ENCODE data around the gene IL3. TPM values are rescaled to one million over a fixed set of nuclear protein-coding genes. Genes with fewer than 3 reads are reported as not detected.

Gene IL3
- total and polyA plus RNA-seq, 12 donors = not detected

GRCh38 chr5:132020568-132021339, 39.7 kb upstream of the IL3 start:
- Histone ChIP-seq H3K4me1 (peaks cover 0 to 4% (median 0%) of the 10 kb centered on the region in 9 donors), H3K36me3 (no peaks in the 10 kb centered on the region), H3K27ac (no peak overlapping the region), H3K4me3 (no peak overlapping the region), H3K9me3 (no peaks in the 10 kb centered on the region), H3K27me3 (peaks cover 0 to 36% (median 14%) of the 10 kb centered on the region in 7 donors)
- ATAC-seq = no peak
- 73 to 75% methylated on average over 6 of the region's 6 CpGs for WGBS, 2 donors
- intact Hi-C loops (cut with DNase I) = no loop called here
- no peak for DNase-seq
- no peak for TF ChIP-seq CTCF (IDR thresholded peaks at IDR 0.05)

DNA sequence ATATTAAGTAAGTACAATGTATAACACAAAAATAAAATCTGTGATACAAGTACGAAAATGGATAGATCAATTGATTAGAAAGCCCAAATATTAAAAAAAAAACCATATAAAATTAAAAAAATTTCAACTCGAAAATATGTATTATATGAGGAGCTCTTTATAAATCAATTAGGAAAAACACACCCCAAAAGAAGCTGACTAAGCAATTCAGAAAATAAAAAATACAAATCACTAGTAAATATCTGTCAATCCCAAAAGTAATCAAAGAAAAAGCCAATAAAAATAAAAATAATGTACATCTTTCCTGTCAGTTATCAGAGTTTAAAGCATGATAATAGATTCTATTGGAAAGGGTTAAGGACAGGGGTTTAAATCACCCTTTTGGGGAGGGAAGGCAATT, 38.8 kb upstream of the IL3 start:
- no peak overlapping the region for H3K4me3 ChIP-seq
- no peak for TF ChIP-seq CTCF (IDR thresholded peaks at IDR 0.05)
- H3K36me3 ChIP-seq = no peaks in the 10 kb centered on the region
- WGBS, 2 donors = 53 to 61% methylated on average over 2 of the region's 2 CpGs
- peaks cover 0 to 36% (median 14%) of the 10 kb centered on the region in 7 donors for H3K27me3 ChIP-seq
- H3K27ac ChIP-seq = no peak overlapping the region
- no peaks in the 10 kb centered on the region for H3K9me3 ChIP-seq
- peaks cover 0 to 4% (median 0%) of the 10 kb centered on the region in 9 donors for H3K4me1 ChIP-seq
- no peak for ATAC-seq
- DNase-seq = no peak
- intact Hi-C loops (cut with DNase I) = no loop called here

GRCh38 chr5:132022737-132023136, 37.7 kb upstream of the IL3 start:
- TF ChIP-seq CTCF (IDR thresholded peaks at IDR 0.05) = no peak
- no peaks in the 10 kb centered on the region for H3K9me3 ChIP-seq
- H3K27ac ChIP-seq = no peak overlapping the region
- WGBS, 2 donors = 66 to 74% methylated on average over 2 of the region's 2 CpGs
- peaks cover 0 to 4% (median 0%) of the 10 kb centered on the region in 9 donors for H3K4me1 ChIP-seq
- intact Hi-C loops (cut with DNase I) = no loop called here
- no peak overlapping the region for H3K4me3 ChIP-seq
- peaks cover 0 to 38% (median 14%) of the 10 kb centered on the region in 7 donors for H3K27me3 ChIP-seq
- no peak for ATAC-seq
- no peak for DNase-seq
- no peaks in the 10 kb centered on the region for H3K36me3 ChIP-seq

GRCh38 chr5:132023258-132024116, 37.0 kb upstream of the IL3 start:
- no peak overlapping the region for H3K4me3 ChIP-seq
- H3K4me1 ChIP-seq = peaks cover 0 to 4% (median 0%) of the 10 kb centered on the region in 9 donors
- H3K27me3 ChIP-seq = peaks cover 0 to 30% (median 11%) of the 10 kb centered on the region in 7 donors
- no peak for TF ChIP-seq CTCF (IDR thresholded peaks at IDR 0.05)
- 60 to 66% methylated on average over 5 of the region's 5 CpGs for WGBS, 2 donors
- intact Hi-C loops (cut with DNase I) = no loop called here
- ATAC-seq (peak in 1 of 8 donors; percentile 13), DNase-seq (no peak)
- H3K36me3 ChIP-seq = no peaks in the 10 kb centered on the region
- no peaks in the 10 kb centered on the region for H3K9me3 ChIP-seq
- no peak overlapping the region for H3K27ac ChIP-seq
